ENCODE data around the gene PSMG2. TPM values are rescaled to one million over a fixed set of nuclear protein-coding genes. Genes with fewer than 3 reads are reported as not detected.

PSMG2 gene
- total and polyA plus RNA-seq, 2 of the 13 experiments (the other 11 are each of a cell fraction or from before 2014, with no cell fraction given) = 53.4 to 94.8 TPM

- no peak for TF ChIP-seq ZBTB34 (CRISPR knock-in tag; IDR thresholded peaks at IDR 0.05)
- no peak for TF ChIP-seq HOXA9 (CRISPR knock-in tag; IDR thresholded peaks at IDR 0.05; ENCODE audit: borderline replicate concordance)
- no peak for TF ChIP-seq ZNF263 (CRISPR knock-in tag; IDR thresholded peaks at IDR 0.05)
- TF ChIP-seq ZNF674 (CRISPR knock-in tag; IDR thresholded peaks at IDR 0.05; ENCODE audit: low read depth) = no peak
- TF ChIP-seq ZNF788 (CRISPR knock-in tag; IDR thresholded peaks at IDR 0.05; ENCODE audit: borderline replicate concordance) = peak; percentile 74; the same call in 1 of the 2 replicates
- TF ChIP-seq ZNF333 (CRISPR knock-in tag; IDR thresholded peaks at IDR 0.05; ENCODE audit: borderline replicate concordance) = no peak
- no peak for TF ChIP-seq ZBTB40 (IDR thresholded peaks at IDR 0.05)
- no peak for TF ChIP-seq ZBTB40 (CRISPR knock-in tag; IDR thresholded peaks at IDR 0.05)
- peak; percentile 49; the same call in 1 of the 2 replicates for TF ChIP-seq TGIF2 (CRISPR knock-in tag; IDR thresholded peaks at IDR 0.05)
- peak; percentile 86 for TF ChIP-seq MAX (IDR thresholded peaks at IDR 0.05)
- TF ChIP-seq SIN3B (IDR thresholded peaks at IDR 0.05; ENCODE audit: low read length) = no peak
- TF ChIP-seq AKAP8 (CRISPR knock-in tag; IDR thresholded peaks at IDR 0.05) = 0 out of 2 replicates have a peak, but pooled peaks have one; percentile 30
- TF ChIP-seq ZSCAN25 (CRISPR knock-in tag; IDR thresholded peaks at IDR 0.05) = peak; percentile 53
- no peak for TF ChIP-seq CENPBD1 (CRISPR knock-in tag; IDR thresholded peaks at IDR 0.05; ENCODE audit: borderline replicate concordance, low read depth)
- peak; percentile 77 for TF ChIP-seq ARID5B (CRISPR knock-in tag; IDR thresholded peaks at IDR 0.05)
Observed at GRCh38 chr18:12766986-12767433, 64.2 kb downstream of the PSMG2 start (continued).

All from HepG2 (cell line).